Gastrocnemius medialis (tissue), 4 donors: ENCODE measurements around the gene MEF2D. TPM values are rescaled to one million over a fixed set of nuclear protein-coding genes. Genes with fewer than 3 reads are reported as not detected.
A peak's percentile ranks its signal among the peaks of the same experiment; 100 is the strongest.

Source experiments
- ATAC-seq, 2 donors: fragments of 150-250 bp; one replicate each; pipeline ENCODE4 v1.9.1; 2016
- DNase-seq, 2 donors: peaks; one replicate each; pipeline ENCODE4 v3.0.0-alpha.2; 2019
- H3K27ac ChIP-seq, 4 donors: fragments of 200-600 bp; sonication (generic); 1 replicate in 1 of 4; 2 replicates in 3 of 4; pipeline ENCODE4 v1.5.1; 2016 to 2018; ENCODE audit warnings: mild to moderate bottlenecking in 2 of 4, moderate library complexity in 1 of 4
- H3K27me3 ChIP-seq, 3 donors: fragments of 200-600 bp; sonication (generic) in 2 of 3; 1 replicate in 1 of 3; 2 replicates in 2 of 3; pipeline versions ENCODE4 v1.5.1 to v1.6.0; 2016 to 2019; ENCODE audit warnings: mild to moderate bottlenecking in 1 of 3, moderate library complexity in 1 of 3
- H3K36me3 ChIP-seq, 2 donors: fragments of 200-600 bp; sonication (generic) in 1 of 2; one replicate each; pipeline ENCODE4 v1.5.1; 2017 to 2018
- H3K4me1 ChIP-seq, 2 donors: fragments of 200-600 bp; sonication (generic) in 1 of 2; one replicate each; pipeline ENCODE4 v1.5.1; 2016 to 2017; ENCODE audit warnings: mild to moderate bottlenecking in 2 of 2
- H3K4me3 ChIP-seq, 4 donors: fragments of 200-600 bp; sonication (generic) in 3 of 4; 1 replicate in 1 of 4; 2 replicates in 3 of 4; pipeline ENCODE4 v1.5.1; 2016 to 2019; ENCODE audit warnings: mild to moderate bottlenecking in 2 of 4
- H3K9me3 ChIP-seq, 3 donors: fragments of 200-600 bp; sonication (generic) in 2 of 3; 1 replicate in 1 of 3; 2 replicates in 2 of 3; pipeline ENCODE4 v1.5.1; 2016 to 2019
- CTCF ChIP-seq, 5 experiments: fragments of 450-650 bp in 3 of 5; fragments of 200-600 bp in 2 of 5; sonication (generic) in 2 of 5; IDR thresholded peaks in 4 of 5; conservative IDR thresholded peaks in 1 of 5; 1 replicate in 4 of 5; 2 replicates in 1 of 5; pipeline ENCODE4 v1.5.1; 2016 to 2019; ENCODE audit warnings: antibody characterized with exemption in 5 of 5, mild to moderate bottlenecking in 3 of 5, moderate library complexity in 3 of 5
- POLR2A ChIP-seq, 2 donors: fragments of 450-650 bp; IDR thresholded peaks; one replicate each; pipeline ENCODE4 v1.6.1; 2017; ENCODE audit warnings: antibody characterized with exemption in 2 of 2, mild to moderate bottlenecking in 2 of 2, moderate library complexity in 2 of 2
- in situ Hi-C, 4 donors: fragments of 200-750 bp; cut with MboI; loops; one replicate each; pipeline versions ENCODE4 v1.15.0 to v1.8.0; 2017; ENCODE audit warnings: low sequenced_read_pairs in 4 of 4
- intact Hi-C: fragments of 100-400 bp; cut with DNase I; formaldehyde crosslinking; loops from one replicate; pipeline ENCODE4 v1.15.1; 2023; ENCODE audit warnings: low total_unique reads
- total RNA-seq, 4 donors: library from RNA; depleted of rRNA; stranded (reverse); fragments of >200 nt; gene quantifications; one replicate each; pipeline versions ENCODE4 v1.1.0 to v1.2.3, GENCODE V29; 2016

The MEF2D gene
- total RNA-seq, 4 donors from 2014 or later: 129 to 260 (median 168) TPM

GRCh38 chr1:156480411-156481192 is 20.0 kb downstream of the MEF2D start:
- Histone ChIP-seq H3K36me3 (peaks cover 2 to 73% of the 10 kb centered on the region in 2 donors), H3K27me3 (no peaks in the 10 kb centered on the region), H3K4me3 (no peak overlapping the region), H3K4me1 (peaks cover 95 to 100% of the 10 kb centered on the region in 2 donors), H3K27ac (peak overlapping the region; percentile 96 to 99 (median 98)), H3K9me3 (no peaks in the 10 kb centered on the region)
- DNase-seq: peak in 1 of 2 donors; percentile 61
- no peak for ATAC-seq
- intact Hi-C loops: no loop called here
- in situ Hi-C loops: loop anchor here in 1 of 4 donors (25.0 kb wide), 1 partner anchor 368 kb away; the partner anchor contains the start of gene LMNA
- TF ChIP-seq POLR2A (IDR thresholded peaks at IDR 0.05) (no peak), CTCF (IDR thresholded peaks at IDR 0.05 in 4 of 5, conservative IDR thresholded peaks at IDR 0.05 in 1 of 5) (peak; percentile 56 to 79 (median 72))

GRCh38 chr1:156480016-156480370 is 20.6 kb downstream of the MEF2D start:
- DNase-seq (no peak), ATAC-seq (no peak)
- no peak for TF ChIP-seq POLR2A (IDR thresholded peaks at IDR 0.05)
- TF ChIP-seq CTCF (IDR thresholded peaks at IDR 0.05 in 4 of 5, conservative IDR thresholded peaks at IDR 0.05 in 1 of 5): peak in 2 of 5 experiments; percentile 23 to 37
- Histone ChIP-seq H3K9me3 (no peaks in the 10 kb centered on the region), H3K36me3 (peaks cover 2 to 79% of the 10 kb centered on the region in 2 donors), H3K4me1 (peaks cover 92 to 99% of the 10 kb centered on the region in 2 donors), H3K27me3 (no peaks in the 10 kb centered on the region), H3K4me3 (no peak overlapping the region), H3K27ac (peak overlapping the region; percentile 96 to 99 (median 98))
- intact Hi-C loops: no loop called here
- in situ Hi-C loops: loop anchor here in 1 of 4 donors (25.0 kb wide), 1 partner anchor 368 kb away; the partner anchor contains the start of gene LMNA

GRCh38 chr1:156479093-156480015 is 21.2 kb downstream of the MEF2D start:
- H3K36me3 ChIP-seq: peaks cover 2 to 85% of the 10 kb centered on the region in 2 donors
- in situ Hi-C loops: loop anchor here in 1 of 4 donors (25.0 kb wide), 1 partner anchor 367 kb away; the partner anchor contains the start of gene LMNA
- peak overlapping the region; percentile 96 to 99 (median 98) for H3K27ac ChIP-seq
- no peak overlapping the region for H3K4me3 ChIP-seq
- TF ChIP-seq CTCF (IDR thresholded peaks at IDR 0.05 in 4 of 5, conservative IDR thresholded peaks at IDR 0.05 in 1 of 5) (no peak), POLR2A (IDR thresholded peaks at IDR 0.05) (no peak)
- H3K4me1 ChIP-seq: peaks cover 92 to 99% of the 10 kb centered on the region in 2 donors
- DNase-seq: no peak
- H3K9me3 ChIP-seq: no peaks in the 10 kb centered on the region
- intact Hi-C loops: no loop called here
- ATAC-seq: no peak
- H3K27me3 ChIP-seq: no peaks in the 10 kb centered on the region

- TF ChIP-seq POLR2A (IDR thresholded peaks at IDR 0.05): peak in 1 of 2 donors; percentile 11
- TF ChIP-seq CTCF (IDR thresholded peaks at IDR 0.05 in 4 of 5, conservative IDR thresholded peaks at IDR 0.05 in 1 of 5): no peak
- peak in 1 of 2 donors; percentile 13 for DNase-seq
- H3K27me3 ChIP-seq: no peaks in the 10 kb centered on the region
- in situ Hi-C loops (loop anchor here in 1 of 4 donors (25.0 kb wide), 1 partner anchor 366 kb away; the partner anchor contains the start of gene LMNA), intact Hi-C loops (no loop called here)
- H3K9me3 ChIP-seq: no peaks in the 10 kb centered on the region
- ATAC-seq: no peak
- no peak overlapping the region for H3K4me3 ChIP-seq
- H3K4me1 ChIP-seq: peaks cover 92 to 99% of the 10 kb centered on the region in 2 donors
- H3K27ac ChIP-seq: peak overlapping the region; percentile 96 to 99 (median 98)
- peaks cover 5 to 96% of the 10 kb centered on the region in 2 donors for H3K36me3 ChIP-seq
These were observed 22.3 kb downstream of the MEF2D start for GRCh38 chr1:156478250-156478627.
